Sigmoid colon (tissue), 4 donors: ENCODE results near the gene OR56A1.

Source experiments
- CTCF ChIP-seq, 4 experiments: fragments of 450-650 bp in 3 of 4; fragments of 200-600 bp in 1 of 4; IDR thresholded peaks; one replicate each; pipeline ENCODE4 v1.5.1; 2016 to 2019; ENCODE audit warnings: antibody characterized with exemption in 4 of 4, mild to moderate bottlenecking in 3 of 4, moderate library complexity in 2 of 4
- POLR2A ChIP-seq, 2 donors: fragments of 450-650 bp; IDR thresholded peaks; one replicate each; pipeline ENCODE4 v1.6.1; 2016; ENCODE audit warnings: antibody characterized with exemption in 2 of 2, mild to moderate bottlenecking in 2 of 2, moderate library complexity in 2 of 2
- POLR2AphosphoS5 ChIP-seq, 4 donors: sonication (generic); formaldehyde crosslinking; IDR thresholded peaks; one replicate each; pipeline ENCODE4 v1.6.1; 2017; ENCODE audit warnings: antibody characterized with exemption in 4 of 4

DNA sequence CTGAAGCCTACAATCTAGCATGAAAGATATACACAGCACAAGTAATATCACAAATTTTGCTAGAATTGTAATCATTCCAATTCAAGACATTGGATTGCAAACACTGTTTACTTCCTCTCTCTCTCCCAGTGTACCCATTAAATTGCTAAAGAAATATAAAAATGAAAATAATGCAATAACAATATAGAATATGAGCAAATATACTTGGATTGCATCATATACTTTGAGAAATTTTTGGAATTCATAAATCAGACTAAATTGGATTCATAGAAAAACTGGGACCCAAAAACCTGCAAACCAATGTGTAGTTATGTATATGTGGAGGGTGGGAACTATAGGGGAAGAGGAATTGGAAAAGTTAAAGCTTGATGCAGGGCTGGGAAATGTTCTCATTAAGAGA, 25.0 kb upstream of the OR56A1 start:
- TF ChIP-seq CTCF (IDR thresholded peaks at IDR 0.05) (no peak), POLR2A (IDR thresholded peaks at IDR 0.05) (no peak), POLR2AphosphoS5 (IDR thresholded peaks at IDR 0.05) (no peak)
